ENCODE results near the gene TGFBRAP1. TPM values are rescaled to one million over a fixed set of nuclear protein-coding genes. Genes with fewer than 3 reads are reported as not detected.

Gene TGFBRAP1
- total and polyA plus RNA-seq, 9 of the 15 experiments (the other 6 are each of a cell fraction or from before 2014, with no cell fraction given): 3.7 to 18.0 (median 11.0) TPM

DNA sequence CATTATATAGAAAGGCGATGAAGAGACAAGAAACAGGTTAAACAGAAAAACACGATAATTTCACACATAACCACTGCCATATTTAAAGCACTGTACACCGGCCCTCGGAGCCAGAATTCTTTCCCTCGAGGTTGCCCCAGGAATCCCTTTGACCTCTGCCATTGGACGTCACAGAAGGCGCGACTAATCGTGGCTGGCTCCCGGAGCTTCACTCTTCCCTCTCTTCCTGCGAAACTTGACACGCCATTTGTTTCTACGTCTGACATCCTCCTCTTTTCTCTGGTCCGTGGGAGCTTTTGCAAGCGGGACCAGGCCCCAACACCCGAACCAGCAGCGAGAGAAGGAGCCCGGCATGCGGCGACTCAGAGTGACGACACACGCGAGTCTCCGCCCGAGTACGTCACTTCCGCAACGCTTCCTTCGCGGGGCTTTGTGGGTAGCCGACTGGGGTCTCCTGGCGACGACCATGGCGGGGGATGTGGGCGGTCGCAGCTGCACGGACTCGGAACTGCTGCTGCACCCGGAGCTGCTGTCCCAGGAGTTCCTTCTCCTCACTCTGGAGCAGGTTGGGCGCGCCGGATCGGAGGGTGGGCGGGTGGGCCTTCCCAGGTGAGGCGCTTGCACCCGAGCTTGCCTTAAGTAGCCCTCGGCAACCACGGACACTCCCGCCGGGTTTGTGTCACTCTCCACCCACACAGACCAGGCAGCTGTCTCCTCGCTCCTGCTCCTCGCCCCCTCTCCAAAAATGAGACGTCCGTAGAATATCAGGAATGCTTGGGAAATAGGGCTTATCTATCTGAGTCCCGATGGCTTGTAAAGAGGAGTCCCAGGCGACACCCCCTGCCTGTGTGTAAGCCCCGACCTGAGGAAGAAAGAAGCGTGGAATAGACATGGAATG, 7.8 kb upstream of the TGFBRAP1 start, which contains the start of gene C2orf49 (continued):
- TF ChIP-seq, protein P1, sequence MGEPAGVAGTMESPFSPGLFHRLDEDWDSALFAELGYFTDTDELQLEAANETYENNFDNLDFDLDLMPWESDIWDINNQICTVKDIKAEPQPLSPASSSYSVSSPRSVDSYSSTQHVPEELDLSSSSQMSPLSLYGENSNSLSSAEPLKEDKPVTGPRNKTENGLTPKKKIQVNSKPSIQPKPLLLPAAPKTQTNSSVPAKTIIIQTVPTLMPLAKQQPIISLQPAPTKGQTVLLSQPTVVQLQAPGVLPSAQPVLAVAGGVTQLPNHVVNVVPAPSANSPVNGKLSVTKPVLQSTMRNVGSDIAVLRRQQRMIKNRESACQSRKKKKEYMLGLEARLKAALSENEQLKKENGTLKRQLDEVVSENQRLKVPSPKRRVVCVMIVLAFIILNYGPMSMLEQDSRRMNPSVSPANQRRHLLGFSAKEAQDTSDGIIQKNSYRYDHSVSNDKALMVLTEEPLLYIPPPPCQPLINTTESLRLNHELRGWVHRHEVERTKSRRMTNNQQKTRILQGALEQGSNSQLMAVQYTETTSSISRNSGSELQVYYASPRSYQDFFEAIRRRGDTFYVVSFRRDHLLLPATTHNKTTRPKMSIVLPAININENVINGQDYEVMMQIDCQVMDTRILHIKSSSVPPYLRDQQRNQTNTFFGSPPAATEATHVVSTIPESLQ (CRISPR knock-in tag; IDR thresholded peaks at IDR 0.05): no peak
- TF ChIP-seq ZNF431 (CRISPR knock-in tag; IDR thresholded peaks at IDR 0.05): no peak
- TF ChIP-seq, protein P2, sequence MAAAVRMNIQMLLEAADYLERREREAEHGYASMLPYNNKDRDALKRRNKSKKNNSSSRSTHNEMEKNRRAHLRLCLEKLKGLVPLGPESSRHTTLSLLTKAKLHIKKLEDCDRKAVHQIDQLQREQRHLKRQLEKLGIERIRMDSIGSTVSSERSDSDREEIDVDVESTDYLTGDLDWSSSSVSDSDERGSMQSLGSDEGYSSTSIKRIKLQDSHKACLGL (CRISPR knock-in tag; IDR thresholded peaks at IDR 0.05; ENCODE audit: borderline replicate concordance, poor library complexity, severe bottlenecking): peak; percentile 48
- no peak for TF ChIP-seq TAL1 (IDR thresholded peaks at IDR 0.05)
- TF ChIP-seq ZKSCAN1 (IDR thresholded peaks at IDR 0.05; ENCODE audit: low read depth, low read length): no peak
- no peak for TF ChIP-seq ZC3H8 (IDR thresholded peaks at IDR 0.05)
- TF ChIP-seq, protein P3, sequence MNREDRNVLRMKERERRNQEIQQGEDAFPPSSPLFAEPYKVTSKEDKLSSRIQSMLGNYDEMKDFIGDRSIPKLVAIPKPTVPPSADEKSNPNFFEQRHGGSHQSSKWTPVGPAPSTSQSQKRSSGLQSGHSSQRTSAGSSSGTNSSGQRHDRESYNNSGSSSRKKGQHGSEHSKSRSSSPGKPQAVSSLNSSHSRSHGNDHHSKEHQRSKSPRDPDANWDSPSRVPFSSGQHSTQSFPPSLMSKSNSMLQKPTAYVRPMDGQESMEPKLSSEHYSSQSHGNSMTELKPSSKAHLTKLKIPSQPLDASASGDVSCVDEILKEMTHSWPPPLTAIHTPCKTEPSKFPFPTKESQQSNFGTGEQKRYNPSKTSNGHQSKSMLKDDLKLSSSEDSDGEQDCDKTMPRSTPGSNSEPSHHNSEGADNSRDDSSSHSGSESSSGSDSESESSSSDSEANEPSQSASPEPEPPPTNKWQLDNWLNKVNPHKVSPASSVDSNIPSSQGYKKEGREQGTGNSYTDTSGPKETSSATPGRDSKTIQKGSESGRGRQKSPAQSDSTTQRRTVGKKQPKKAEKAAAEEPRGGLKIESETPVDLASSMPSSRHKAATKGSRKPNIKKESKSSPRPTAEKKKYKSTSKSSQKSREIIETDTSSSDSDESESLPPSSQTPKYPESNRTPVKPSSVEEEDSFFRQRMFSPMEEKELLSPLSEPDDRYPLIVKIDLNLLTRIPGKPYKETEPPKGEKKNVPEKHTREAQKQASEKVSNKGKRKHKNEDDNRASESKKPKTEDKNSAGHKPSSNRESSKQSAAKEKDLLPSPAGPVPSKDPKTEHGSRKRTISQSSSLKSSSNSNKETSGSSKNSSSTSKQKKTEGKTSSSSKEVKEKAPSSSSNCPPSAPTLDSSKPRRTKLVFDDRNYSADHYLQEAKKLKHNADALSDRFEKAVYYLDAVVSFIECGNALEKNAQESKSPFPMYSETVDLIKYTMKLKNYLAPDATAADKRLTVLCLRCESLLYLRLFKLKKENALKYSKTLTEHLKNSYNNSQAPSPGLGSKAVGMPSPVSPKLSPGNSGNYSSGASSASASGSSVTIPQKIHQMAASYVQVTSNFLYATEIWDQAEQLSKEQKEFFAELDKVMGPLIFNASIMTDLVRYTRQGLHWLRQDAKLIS (CRISPR knock-in tag; IDR thresholded peaks at IDR 0.05): no peak
- TF ChIP-seq, protein P4, sequence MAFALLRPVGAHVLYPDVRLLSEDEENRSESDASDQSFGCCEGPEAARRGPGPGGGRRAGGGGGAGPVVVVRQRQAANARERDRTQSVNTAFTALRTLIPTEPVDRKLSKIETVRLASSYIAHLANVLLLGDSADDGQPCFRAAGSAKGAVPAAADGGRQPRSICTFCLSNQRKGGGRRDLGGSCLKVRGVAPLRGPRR (CRISPR knock-in tag; IDR thresholded peaks at IDR 0.05): no peak
- TF ChIP-seq TAF9B (IDR thresholded peaks at IDR 0.05; ENCODE audit: partially characterized antibody): peak; percentile 72
- TF ChIP-seq ZNF408 (CRISPR knock-in tag; IDR thresholded peaks at IDR 0.05; ENCODE audit: low read depth): no peak
- TF ChIP-seq PPARD (CRISPR knock-in tag; IDR thresholded peaks at IDR 0.05): no peak
- TF ChIP-seq SIRT6 (IDR thresholded peaks at IDR 0.05; ENCODE audit: low read depth, low read length): no peak
- TF ChIP-seq NR4A1 (CRISPR knock-in tag; IDR thresholded peaks at IDR 0.05): 0 out of 2 replicates have a peak, but pooled peaks have one; percentile 37
- no peak for TF ChIP-seq NR4A1 (tag; IDR thresholded peaks at IDR 0.05)
- no peak for TF ChIP-seq ZNF347 (CRISPR knock-in tag; IDR thresholded peaks at IDR 0.05; ENCODE audit: low read depth)
- no peak for TF ChIP-seq FOXA1 (IDR thresholded peaks at IDR 0.05; ENCODE audit: borderline replicate concordance)
- no peak for TF ChIP-seq ZNF561 (CRISPR knock-in tag; conservative IDR thresholded peaks at IDR 0.05)
- TF ChIP-seq, protein P5, sequence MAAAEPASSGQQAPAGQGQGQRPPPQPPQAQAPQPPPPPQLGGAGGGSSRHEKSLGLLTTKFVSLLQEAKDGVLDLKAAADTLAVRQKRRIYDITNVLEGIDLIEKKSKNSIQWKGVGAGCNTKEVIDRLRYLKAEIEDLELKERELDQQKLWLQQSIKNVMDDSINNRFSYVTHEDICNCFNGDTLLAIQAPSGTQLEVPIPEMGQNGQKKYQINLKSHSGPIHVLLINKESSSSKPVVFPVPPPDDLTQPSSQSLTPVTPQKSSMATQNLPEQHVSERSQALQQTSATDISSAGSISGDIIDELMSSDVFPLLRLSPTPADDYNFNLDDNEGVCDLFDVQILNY (CRISPR knock-in tag; IDR thresholded peaks at IDR 0.05): no peak
- no peak for TF ChIP-seq PHF21A (IDR thresholded peaks at IDR 0.05; ENCODE audit: borderline replicate concordance, low read depth)
- peak; percentile 90 for TF ChIP-seq ATF7 (IDR thresholded peaks at IDR 0.05)
